Type B pancreatic cell (in vitro differentiated cells): ENCODE data around the gene NEDD4L. TPM values are rescaled to one million over a fixed set of nuclear protein-coding genes. Genes with fewer than 3 reads are reported as not detected.

Source experiments
- DNase-seq: peaks from one replicate; pipeline ENCODE4 v3.0.0; 2021; ENCODE audit warnings: mixed read lengths; ENCODE audit not compliant: unreplicated experiment; ENCODE audit errors: extremely low spot score
- H3K27ac Mint-ChIP-seq: 2 replicates; pipeline ENCODE4 v1.8.0; 2021; ENCODE audit warnings: mild to moderate bottlenecking, mixed read lengths
- H3K27me3 Mint-ChIP-seq: 2 replicates; pipeline ENCODE4 v1.8.0; 2021; ENCODE audit warnings: mixed read lengths
- H3K36me3 Mint-ChIP-seq: 2 replicates; pipeline ENCODE4 v1.8.0; 2021; ENCODE audit warnings: mixed read lengths
- H3K4me1 Mint-ChIP-seq: one replicate; pipeline ENCODE4 v1.8.0; 2021; ENCODE audit warnings: mixed read lengths; ENCODE audit not compliant: unreplicated experiment
- H3K4me3 Mint-ChIP-seq: 2 replicates; pipeline ENCODE4 v1.8.0; 2021; ENCODE audit warnings: mild to moderate bottlenecking, mixed read lengths
- H3K9me3 Mint-ChIP-seq: 2 replicates; pipeline ENCODE4 v1.8.0; 2021; ENCODE audit warnings: mixed read lengths
- total RNA-seq: library from RNA; stranded (reverse); gene quantifications from 2 replicates; pipeline ENCODE4 v1.2.1, GENCODE V29; 2021; ENCODE audit warnings: low replicate concordance
- TF ChIP-seq, protein P1 (sequence below): fragments of 200-600 bp; sonication (generic); conservative IDR thresholded peaks from 2 replicates; pipeline ENCODE4 v1.5.0; 2021; ENCODE audit warnings: antibody characterized with exemption, mild to moderate bottlenecking

NEDD4L gene
- total RNA-seq, 1 donor from 2014 or later = 84.7 TPM

DNA sequence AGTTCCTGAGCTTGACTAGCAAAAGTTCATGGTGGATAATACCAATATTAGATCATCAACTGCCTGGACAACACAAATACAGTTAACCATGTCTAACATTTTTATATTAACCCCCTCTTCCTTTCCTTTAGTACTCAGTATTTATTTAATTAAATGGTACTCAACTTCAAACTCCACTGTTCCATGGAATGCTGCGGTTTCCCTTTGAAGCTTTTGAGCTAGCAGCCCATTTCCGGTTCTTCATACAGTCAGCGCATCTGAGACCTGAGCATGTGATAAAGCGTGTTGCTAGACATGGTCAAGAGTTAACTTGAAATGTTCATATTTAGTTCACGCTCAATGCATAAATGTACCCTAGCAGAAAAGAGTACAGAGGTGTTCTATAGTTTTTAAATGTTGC, 306.5 kb downstream of the NEDD4L start:
- Mint-ChIP-seq H3K27me3 (no peaks in the 10 kb centered on the region), H3K36me3 (peaks cover 45% of the 10 kb centered on the region), H3K9me3 (no peaks in the 10 kb centered on the region), H3K4me3 (no peak overlapping the region), H3K27ac (no peak overlapping the region), H3K4me1 (peaks cover 20% of the 10 kb centered on the region)
- TF ChIP-seq, protein P1, sequence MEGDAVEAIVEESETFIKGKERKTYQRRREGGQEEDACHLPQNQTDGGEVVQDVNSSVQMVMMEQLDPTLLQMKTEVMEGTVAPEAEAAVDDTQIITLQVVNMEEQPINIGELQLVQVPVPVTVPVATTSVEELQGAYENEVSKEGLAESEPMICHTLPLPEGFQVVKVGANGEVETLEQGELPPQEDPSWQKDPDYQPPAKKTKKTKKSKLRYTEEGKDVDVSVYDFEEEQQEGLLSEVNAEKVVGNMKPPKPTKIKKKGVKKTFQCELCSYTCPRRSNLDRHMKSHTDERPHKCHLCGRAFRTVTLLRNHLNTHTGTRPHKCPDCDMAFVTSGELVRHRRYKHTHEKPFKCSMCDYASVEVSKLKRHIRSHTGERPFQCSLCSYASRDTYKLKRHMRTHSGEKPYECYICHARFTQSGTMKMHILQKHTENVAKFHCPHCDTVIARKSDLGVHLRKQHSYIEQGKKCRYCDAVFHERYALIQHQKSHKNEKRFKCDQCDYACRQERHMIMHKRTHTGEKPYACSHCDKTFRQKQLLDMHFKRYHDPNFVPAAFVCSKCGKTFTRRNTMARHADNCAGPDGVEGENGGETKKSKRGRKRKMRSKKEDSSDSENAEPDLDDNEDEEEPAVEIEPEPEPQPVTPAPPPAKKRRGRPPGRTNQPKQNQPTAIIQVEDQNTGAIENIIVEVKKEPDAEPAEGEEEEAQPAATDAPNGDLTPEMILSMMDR = no peak
- no peak for DNase-seq

DNA sequence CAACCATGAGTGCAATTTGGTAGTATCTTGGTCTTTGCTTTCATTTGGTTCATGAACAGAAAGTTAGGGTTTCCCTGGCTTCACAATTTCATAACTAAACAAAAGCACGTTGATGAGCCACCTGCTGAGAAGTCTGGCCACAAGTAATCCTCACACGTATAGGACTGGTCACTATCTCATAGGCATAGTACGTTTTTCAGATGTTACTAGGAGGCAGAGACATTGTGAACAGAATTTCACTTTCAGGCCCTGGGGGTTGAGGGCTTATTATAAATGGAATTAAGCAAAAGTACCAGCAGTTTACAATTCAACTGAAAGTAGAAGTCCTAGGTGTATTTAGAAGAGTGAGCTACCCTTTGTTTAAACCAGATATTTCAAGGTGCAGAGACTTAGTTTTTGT, 307.8 kb downstream of the NEDD4L start:
- H3K4me1 Mint-ChIP-seq = peaks cover 20% of the 10 kb centered on the region
- H3K27ac Mint-ChIP-seq = no peak overlapping the region
- no peaks in the 10 kb centered on the region for H3K9me3 Mint-ChIP-seq
- peaks cover 45% of the 10 kb centered on the region for H3K36me3 Mint-ChIP-seq
- H3K27me3 Mint-ChIP-seq = no peaks in the 10 kb centered on the region
- no peak overlapping the region for H3K4me3 Mint-ChIP-seq
- no peak for DNase-seq
- TF ChIP-seq, protein P1 = no peak

DNA sequence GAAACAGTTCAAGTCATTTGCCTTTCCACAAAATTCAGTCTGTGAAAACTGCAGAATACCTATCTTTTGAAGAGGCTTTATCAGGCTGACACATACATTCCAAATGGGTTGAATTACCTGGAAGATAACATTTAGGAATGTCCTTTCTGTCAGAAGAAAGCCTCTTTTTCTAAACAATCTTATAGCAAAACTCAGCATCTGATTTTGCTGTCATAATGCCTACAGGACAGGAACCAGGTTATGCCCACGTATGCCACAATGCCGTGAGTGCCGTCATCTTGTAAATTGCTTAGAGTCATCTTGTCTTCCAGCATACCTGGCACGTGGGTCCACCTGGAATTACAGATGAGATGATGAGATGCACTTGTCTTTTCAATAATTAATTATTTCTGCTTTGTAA, 309.6 kb downstream of the NEDD4L start:
- peaks cover 18% of the 10 kb centered on the region for H3K4me1 Mint-ChIP-seq
- H3K4me3 Mint-ChIP-seq = no peak overlapping the region
- H3K36me3 Mint-ChIP-seq = peaks cover 44% of the 10 kb centered on the region
- H3K9me3 Mint-ChIP-seq = no peaks in the 10 kb centered on the region
- no peak for DNase-seq
- TF ChIP-seq, protein P1 = no peak
- H3K27me3 Mint-ChIP-seq = no peaks in the 10 kb centered on the region
- H3K27ac Mint-ChIP-seq = no peak overlapping the region

DNA sequence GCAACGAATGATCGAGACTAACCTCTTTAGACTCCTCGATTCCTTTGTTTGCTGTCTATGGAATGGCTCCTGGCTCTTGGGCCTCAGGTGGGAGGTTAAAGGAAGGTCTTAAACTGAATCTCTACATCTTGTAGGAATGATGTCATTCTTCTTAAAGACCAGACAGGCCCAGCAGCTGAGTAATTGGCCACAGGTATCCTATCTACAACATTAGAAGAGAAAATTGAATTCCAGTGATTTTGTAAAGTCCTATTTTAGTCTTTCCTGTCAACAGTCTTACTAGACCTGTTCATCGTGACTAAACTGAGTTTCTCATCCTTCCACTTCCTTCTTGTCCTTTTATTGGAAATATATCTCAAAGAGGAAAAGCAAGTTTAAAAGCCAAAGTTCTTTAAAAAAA, 310.0 kb downstream of the NEDD4L start:
- peaks cover 15% of the 10 kb centered on the region for H3K4me1 Mint-ChIP-seq
- H3K27ac Mint-ChIP-seq = no peak overlapping the region
- no peaks in the 10 kb centered on the region for H3K9me3 Mint-ChIP-seq
- DNase-seq = no peak
- TF ChIP-seq, protein P1 = no peak
- H3K4me3 Mint-ChIP-seq = no peak overlapping the region
- no peaks in the 10 kb centered on the region for H3K27me3 Mint-ChIP-seq
- peaks cover 42% of the 10 kb centered on the region for H3K36me3 Mint-ChIP-seq

DNA sequence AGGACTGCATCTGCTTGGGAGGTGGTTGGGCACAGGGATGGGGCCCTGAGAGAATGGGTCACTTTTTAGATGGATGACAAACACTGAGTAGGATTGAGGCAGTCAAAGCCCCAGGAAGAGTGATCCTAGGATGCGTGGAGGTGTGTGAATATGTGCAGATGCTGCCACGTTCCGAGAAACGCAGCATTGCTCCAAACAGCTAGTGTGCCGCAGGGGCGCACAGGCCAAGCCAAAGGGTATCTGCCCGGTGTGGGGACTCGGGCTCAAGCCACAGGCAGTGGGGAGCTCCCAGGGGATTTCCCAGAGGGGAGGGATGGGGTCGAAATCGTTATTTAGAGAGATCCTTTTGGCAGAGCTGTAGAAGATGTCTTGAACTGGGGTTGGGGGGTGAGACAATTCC, 310.8 kb downstream of the NEDD4L start:
- TF ChIP-seq, protein P1 = no peak
- Mint-ChIP-seq H3K9me3 (no peaks in the 10 kb centered on the region), H3K27ac (peak overlapping the region; percentile 76), H3K4me3 (no peak overlapping the region), H3K4me1 (peaks cover 14% of the 10 kb centered on the region), H3K36me3 (peaks cover 37% of the 10 kb centered on the region), H3K27me3 (no peaks in the 10 kb centered on the region)
- DNase-seq = no peak

DNA sequence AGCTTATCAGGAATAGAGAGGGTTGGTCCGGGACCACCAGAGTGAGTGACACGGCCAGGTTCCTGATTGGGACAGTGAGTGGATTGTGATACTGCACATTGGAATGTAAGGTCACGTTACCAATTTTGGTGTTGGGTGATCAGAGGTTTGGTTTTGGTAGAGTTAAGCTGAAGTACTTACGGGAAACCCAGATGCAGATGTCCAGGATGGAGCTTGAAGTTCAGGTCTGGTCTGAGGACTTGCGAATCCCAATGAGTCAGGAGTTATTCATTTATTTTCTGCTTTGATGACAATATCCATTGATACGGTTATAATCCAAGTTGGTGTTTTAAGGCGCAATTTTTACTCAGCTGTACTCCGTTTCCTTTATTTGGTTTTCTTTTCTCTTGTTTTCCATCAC, 311.2 kb downstream of the NEDD4L start:
- no peak overlapping the region for H3K4me3 Mint-ChIP-seq
- H3K9me3 Mint-ChIP-seq = no peaks in the 10 kb centered on the region
- peaks cover 37% of the 10 kb centered on the region for H3K36me3 Mint-ChIP-seq
- peaks cover 17% of the 10 kb centered on the region for H3K4me1 Mint-ChIP-seq
- H3K27ac Mint-ChIP-seq = no peak overlapping the region
- TF ChIP-seq, protein P1 = no peak
- no peak for DNase-seq
- H3K27me3 Mint-ChIP-seq = no peaks in the 10 kb centered on the region
